HG03442 (cell line): ENCODE results near the gene TBL1XR1.
"Not testable (repeated sequence)": the region's sequence is repeated elsewhere in the genome, so short reads cannot be mapped to it uniquely, and the experiment has no call there.

ENCODE experiments used
- ATAC-seq: cut with Tn5 transposase; IDR thresholded peaks from one replicate; pipeline ENCODE4 v1.9.1; 2021; ENCODE audit warnings: mild to moderate bottlenecking, moderate library complexity; ENCODE audit not compliant: unreplicated experiment

The TBL1XR1 gene

DNA sequence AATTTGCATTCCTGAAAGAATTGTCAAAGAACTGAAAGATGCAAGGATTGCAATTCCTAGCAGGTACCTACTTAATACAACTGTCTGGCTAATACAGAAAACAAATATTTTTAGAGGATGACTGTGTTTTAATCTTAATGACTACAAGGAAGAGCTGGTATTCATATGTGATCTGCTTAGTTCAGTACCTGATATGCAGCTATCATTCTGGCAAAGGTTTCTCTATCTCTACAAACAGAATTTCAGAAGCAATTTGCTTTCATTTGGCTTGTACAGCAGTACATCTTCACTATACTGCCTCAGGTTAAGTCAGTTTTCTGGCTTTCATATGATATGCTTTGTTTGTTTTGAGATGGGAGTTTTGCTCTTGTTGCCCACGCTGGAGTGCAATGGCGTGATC lies 51.3 kb downstream of the TBL1XR1 start:
- ATAC-seq, result no peak

DNA sequence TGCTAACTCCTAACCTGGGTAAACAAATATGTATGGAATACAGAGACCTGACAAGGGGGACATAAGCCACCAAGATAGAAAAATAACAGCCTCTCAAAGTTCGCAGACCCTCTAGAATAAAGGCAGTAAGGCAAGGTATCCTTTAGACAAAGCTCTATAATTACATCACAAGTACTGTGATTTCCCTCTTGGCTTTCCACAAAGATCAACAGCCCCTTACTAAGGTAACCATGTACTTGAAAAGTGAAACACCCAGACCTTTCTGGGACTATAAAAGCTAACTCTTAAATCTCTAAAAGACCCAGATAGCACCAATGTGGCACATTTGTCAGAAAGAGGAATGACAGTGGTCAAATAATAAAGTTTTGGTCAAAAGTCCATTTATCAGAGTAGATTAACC lies 51.9 kb downstream of the TBL1XR1 start:
- ATAC-seq, result peak; percentile 25

DNA sequence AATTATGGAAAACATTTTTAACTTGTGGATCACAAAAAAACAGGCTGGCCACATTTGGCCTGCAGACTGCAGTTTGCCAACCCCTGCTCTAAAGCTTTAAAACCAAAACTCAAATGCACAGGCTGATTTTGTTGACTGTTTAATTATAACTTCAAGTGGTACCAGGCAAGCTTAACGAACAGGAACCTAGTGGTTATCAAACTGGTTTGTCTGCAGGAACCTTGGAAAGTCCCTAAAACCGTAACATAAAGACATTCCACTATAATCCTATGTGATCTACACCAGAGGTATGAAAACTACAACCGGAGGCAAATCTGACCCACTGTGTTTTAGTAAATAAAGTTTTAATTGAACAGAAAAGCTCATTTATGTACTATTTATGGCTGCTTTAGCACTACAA lies 52.4 kb downstream of the TBL1XR1 start:
- peak; percentile 68 for ATAC-seq

DNA sequence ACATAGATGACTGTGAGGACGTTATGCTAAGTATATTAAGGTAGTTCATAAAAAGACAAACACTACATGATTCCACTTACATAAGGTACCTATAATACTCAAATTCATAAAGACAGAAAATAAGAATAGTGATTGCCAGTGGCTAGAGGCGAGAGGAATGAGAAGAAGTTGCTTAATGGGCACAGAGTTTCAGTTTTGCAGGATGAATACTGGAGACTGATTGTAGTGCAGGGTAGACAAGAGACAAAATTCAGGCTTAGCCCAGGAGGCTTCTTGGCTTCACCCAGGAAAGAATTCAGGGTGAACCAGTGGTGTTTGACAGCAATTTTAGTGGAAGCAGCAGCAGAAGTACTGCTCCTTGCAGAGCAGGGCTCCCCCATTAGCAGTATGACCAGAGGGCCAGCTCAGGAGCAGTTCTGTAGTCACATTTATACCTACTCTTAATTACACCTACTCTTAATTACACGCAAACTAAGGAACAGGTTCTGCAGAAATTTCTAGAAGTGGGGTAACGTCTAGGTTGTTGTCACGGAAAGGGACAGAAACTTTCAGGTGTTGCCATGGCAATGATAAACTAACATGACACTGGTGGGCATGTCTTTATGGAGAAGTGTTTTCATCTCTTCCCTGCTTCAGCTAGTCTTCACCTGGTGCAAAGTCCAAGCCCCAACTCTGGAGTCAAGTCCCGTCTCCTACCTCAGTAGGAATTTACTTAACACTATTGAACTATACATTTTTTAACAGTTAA lies 55.2 kb downstream of the TBL1XR1 start:
- no peak for ATAC-seq

DNA sequence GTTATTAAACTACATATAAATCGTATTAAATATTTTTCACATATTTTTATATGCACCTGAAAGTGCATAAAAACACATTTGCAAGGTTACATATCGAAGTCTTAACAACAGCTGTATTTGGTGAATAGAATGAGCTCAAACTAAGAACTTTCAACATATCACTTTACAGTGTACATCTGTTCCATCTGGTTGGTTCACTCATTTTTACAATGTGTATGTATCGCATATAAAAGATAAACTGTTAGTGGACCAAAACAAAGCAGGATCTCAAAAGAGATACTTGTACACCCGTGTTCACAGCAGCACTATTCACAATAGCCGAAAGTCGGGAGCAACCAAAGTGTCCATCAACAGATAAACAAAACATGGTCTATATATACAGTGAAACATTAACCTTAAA lies 55.8 kb downstream of the TBL1XR1 start:
- no peak for ATAC-seq

DNA sequence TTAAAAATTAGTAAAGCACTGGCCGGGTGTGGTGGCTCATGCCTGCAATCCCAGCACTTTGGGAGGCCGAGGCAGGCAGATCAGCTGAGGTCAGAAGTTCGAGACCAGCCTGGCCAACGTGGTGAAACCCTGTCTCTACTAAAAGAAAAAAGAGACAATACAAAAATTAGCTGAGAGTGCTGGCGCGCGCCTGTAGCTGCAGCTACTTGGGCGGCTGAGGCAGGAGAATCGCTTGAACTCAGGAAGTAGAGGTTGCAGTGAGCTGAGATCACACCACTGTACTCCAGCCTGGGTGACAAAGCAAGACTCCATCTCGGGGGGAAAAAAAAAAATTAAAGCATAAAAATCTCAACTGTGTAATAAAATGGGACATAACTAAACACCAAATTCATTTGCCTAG lies 58.1 kb downstream of the TBL1XR1 start:
- not testable (repeated sequence) for ATAC-seq

DNA sequence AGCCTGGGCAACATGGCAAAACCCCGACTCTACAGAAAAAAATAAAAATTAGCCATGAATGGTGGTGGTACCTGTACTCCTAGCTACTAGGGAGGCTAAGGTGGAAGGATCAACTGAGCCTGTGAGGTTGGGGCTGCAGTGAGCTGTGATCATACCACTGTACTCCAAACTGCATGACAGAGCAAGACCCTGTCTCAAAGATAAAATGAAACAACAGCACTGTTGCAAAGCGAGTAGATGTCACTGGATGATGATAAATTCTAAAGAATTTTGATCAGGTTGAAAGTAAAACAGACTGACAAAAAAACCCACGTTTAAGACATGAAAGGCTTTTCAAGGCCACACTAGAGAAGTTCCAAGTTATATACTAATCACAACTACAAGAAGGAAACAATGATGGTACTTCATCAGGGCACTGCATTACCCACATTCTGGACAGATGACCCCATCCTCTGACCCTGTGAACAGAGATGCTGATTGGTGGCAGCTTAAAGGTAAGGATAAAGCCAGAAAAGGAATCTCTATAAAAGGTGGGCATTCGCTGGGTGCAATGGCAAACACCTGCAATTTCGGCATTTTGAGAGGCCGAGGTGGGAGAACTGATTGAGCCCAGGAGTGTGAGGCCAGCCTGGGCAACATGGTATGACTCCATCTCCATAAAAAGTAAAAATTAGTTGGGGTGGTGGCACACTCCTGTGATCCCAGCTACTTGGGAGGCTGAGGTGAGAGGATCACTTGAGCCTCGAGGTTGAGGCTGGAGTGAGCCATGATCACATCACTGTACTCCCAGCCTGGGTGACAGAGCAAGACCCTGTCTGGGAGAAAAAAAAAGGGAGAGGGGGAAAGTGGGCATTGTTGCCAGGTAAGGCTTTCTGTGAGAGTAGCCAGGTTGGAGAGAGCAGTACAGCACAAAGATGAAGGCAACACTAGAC lies 59.2 kb downstream of the TBL1XR1 start:
- ATAC-seq, result no peak

DNA sequence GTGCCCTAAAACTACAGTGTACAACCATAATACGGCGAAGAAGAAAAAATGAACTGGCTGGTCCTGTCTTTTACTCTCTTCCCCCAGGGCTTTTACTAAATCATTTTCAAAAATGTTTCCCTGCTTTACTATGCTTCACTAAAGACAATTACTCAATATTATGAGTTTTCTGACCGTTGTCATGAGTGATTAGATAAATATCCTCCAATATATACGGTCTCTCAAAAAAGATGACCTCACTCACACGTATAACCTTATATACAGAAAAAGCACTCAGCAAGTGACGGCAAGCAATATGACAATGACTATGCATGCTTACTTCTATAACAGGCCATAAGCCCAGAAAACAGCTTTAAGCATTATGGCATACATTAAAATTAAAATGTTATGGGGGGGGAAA lies 60.5 kb downstream of the TBL1XR1 start:
- no peak for ATAC-seq

DNA sequence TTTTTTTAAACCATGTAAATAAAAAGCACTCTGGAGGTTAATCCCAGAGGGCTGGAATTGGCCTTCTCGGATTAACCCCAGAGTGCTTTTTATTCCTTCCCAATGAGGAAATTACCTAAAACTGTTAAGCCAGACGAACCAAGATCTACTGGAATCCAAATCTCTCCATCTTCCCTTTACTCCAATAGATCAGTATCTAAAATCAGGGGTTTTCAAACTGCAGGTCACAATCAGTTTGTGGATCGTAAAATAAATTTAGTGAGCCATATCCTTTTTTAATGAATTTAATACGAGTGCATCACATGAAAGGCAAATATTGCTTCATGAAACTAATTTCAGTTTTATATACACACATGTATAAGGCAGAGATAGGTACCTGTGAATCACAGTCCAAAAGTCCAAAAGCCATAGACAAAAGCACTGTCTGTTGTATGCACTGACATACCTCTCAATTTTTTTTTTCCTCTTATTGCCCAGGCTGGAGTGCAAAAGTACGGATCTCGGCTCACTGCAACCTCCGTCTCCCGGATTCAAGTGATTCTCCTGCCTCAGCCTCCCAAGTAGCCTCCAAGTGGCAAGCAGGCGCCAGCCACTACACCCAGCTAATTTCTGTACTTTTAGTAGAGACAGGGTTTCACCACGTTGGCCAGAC lies 61.3 kb downstream of the TBL1XR1 start:
- no peak for ATAC-seq

DNA sequence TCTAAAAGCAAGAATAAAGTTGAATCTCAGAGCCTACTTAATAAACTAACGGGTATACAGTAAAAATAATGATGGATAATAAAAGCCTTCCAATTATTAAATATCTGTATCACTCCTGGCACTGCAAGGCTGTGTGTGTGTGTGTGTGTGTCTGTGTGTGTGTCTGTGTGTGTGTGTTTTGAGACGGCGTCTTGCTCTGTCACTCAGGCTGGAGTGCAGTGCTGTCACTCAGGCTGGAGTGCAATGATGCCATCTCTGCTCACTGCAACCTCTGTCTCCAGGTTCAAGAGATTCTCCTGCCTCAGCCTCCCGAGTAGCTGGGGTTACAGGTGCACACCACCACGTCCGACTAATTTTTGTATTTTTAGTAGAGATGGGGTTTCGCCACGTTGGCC lies 62.5 kb downstream of the TBL1XR1 start:
- ATAC-seq, result no peak

DNA sequence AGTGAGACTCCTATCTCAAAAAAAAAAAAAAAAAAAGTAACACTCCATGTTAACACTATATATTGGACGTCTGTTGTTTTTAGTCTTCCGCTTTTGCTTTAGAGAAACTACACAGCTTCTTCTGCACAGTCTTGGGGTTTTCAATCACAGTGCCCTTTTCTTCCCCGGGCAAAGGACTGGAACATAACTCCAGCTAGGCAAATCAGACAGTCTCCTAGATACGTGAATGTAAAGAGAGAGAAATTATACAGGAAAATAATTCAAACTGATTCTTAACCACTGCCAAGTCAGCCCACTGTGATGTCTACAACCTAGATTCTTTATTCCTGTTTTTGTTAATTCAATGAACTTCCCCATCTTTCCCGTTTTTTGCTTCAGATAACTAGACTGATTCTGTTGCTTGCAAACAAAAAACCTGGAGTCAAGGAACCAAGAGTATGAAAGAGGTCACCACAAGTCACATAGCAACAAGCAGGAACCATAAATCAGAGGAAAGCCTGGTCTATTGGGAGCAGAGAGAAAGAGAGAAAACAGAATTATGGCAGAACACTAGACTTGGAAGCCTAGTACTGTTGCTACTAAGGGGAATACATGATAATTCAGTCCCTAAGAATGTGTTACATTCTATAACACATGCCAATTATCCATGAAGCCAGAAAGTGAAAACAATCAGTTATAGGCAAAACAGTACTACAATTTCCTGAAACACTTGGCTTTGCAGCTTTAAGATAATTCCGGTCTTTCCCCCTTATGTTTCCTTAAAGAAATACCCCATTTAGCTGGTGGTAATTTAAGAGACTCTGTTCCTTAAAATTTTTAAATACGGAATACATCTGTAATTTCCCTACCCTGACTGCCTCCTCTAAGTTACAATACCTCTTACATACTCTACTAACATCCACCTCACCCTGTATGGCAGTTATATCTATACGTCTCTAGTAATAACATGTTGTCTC lies 63.1 kb downstream of the TBL1XR1 start:
- ATAC-seq, result no peak

DNA sequence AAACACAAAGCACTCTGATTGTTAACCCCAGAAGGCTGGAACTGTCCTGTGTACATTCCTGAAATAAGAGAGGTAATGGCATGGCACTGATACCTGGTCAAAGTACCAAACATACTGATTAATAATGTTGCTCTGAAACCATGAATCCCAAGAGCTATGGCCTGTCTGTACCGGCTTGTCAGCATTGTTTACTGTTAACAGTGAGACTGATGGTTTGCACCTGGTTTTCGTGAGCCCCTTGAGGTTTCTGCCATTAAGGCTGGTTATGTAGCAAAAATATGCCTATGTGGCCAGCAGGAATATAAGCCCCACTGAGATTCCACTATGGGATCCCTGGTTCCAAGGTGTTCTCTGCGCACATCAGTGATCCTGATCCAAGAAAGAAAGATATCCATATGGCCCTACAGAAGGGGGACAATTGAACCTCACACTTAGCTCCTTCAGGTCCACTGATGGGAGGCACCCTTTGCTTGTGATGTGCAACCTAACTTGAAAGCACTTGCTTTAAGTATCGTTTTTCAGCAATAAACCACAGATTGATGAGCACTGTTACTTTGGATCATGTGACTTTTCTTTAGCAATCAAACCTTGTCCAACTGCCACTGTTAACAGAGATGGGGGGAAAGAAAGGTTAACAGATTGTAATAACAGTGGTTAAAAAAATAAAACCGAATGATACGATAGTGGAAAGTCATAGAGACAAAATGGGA lies 65.2 kb downstream of the TBL1XR1 start:
- ATAC-seq, result no peak

DNA sequence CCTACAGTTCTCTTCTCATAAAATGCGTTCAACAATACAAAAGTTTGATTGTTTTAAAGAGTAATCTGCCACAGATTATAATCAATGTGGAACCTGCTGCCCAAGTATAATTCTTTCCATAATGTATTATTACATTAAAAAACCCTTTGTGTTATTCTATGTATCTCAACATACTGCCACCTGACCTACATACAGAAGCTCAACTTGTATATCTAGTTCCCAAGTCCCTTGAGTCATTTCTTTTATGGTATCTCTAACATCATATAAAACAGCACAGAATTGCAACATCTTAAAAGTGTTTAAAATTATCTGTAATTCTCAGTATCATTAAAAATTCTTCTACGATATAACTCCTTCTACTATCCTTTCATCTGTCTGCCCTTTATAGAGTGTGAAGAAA lies 70.3 kb downstream of the TBL1XR1 start:
- no peak for ATAC-seq

DNA sequence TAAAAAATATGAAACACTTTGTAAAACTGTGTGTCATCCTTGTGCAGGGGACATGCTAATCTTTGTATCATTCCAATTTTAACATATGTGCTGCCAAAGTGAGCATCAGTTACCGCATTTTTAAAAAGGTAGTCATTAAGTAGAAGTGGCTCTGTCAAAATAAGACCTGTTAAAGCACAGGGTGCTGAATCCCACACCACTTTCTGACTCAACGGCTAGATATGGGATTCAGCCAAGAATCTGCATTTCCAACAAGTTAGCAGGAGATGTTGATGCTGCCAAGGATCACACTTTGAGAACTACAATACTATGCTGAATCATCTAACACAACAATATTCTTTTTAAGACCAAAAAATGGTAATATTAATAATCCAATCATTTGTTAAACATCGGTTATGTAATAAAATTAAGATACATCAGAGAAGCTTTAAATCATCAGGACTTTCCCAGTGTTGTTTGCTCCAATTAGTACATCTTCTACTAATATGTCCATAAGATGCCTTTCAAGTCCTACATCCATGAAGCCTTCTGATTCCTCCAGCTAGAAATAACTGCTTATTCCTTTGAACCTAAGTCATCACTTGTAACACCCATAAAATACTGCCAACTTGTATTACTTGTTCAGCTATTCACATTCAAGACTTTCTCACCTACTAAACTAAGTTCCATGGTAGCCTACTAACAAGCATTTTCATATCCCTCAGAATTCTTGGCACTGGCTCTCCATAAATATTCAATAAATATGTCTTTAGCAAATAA lies 71.1 kb downstream of the TBL1XR1 start:
- ATAC-seq, result no peak

DNA sequence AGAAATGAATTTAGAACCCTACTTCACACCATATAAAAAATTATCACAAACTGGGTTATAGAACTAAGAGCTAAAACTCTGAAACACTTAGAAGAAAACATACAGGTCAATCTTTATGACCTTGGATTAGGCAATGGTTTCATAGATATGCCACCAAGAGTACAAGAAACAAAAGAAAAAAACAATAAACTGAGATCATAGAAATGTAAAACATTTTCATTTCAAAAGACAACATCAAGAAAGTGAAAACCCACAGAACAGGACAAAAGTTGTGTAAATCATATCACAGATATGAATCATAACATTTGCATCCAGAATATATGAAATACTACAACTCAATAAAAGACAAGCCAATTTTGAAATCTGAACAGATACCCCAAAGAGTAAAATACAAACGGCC lies 72.4 kb downstream of the TBL1XR1 start:
- no peak for ATAC-seq

DNA sequence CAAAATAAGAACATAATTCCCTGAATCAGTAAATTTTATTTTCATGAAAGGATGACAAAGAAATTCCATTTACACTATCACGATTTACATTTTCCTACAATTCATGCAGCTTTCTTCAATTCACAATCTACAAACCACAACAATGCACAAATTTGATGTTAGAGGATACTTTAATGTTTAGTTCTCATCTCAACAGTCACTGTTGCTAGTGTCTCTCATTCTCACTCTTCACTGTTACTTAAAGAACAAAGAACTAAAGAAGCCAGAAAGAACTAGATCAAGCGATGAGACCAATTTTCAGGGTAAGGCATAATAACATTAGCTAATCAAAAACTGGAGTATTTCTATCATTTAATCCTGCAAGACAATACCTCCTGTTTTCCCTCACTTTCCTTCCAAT lies 73.5 kb downstream of the TBL1XR1 start:
- no peak for ATAC-seq

DNA sequence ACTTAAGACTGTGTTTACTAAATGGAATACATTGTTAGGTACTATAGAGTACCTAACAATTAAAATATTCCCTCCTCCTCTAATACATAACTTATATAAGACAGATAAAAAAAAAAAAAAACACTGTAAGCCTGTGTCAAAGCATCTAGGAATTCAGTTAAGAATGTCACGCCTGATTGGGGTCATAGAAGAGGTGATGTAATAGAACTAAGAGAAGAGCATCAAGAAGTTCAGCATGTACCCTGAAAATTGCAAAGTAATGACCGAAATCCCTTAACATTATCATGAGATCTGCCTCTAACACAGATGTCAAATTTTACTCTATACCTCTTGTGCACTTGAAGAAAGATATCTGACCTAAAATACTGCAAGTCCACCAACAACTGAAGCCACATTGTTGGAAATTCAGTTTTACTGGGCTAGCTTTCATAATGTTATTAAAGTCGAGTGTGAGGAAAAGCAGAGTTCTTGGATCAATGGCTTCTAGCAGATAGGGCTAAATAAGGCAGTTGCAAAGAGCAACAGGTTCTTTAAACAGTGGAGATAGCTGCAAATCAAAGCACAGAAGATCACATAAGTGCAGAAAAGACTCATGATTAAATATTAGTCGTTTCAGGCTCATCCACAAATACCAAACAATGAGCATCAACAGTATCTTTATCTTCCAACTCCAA lies 75.0 kb downstream of the TBL1XR1 start:
- no peak for ATAC-seq

DNA sequence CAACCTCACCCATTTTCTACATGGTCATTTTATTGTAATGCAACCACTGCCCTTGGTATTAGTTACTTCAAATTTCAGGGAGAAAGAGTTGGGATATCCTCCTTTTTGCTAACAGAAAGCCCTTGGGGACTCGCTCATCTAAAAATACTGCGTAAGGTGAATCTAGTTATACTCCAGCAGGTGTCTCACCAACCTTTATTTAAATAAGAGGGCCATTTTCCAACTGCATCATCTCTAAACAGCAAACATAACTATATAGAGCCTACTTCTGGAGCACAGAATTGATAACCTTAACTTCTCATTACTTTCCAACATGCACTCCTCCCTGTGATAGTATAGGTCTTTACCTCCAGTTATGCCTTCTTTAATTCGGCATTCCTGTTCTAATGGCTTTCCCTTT lies 77.5 kb downstream of the TBL1XR1 start:
- ATAC-seq, result no peak

DNA sequence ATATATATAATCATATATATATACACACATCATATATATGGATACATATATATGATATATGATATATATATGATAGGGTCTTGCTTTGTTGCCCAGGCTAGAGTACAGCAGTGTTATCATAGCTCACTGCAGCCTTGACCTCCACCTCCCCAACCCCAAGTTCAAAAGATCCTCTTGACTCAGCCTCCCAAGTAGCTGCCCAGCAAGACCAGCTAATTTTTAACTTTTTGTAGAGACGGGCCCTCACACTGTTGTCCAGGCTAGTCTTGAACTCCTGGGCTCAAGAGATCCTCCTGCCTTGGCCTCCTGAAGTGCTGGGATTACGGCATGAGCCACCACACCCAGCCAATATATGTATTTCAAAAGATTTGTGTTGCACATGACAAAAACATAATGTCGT lies 83.0 kb downstream of the TBL1XR1 start:
- no peak for ATAC-seq
